GM23338 (cell line): ENCODE data around the gene RIF1. TPM values are rescaled to one million over a fixed set of nuclear protein-coding genes. Genes with fewer than 3 reads are reported as not detected.

Experiments
- ATAC-seq: fragments of 200-7000 bp; cut with Tn5 transposase; 3 replicates; pipeline ENCODE4 v1.9.1; 2020
- DNase-seq: peaks from one replicate; pipeline ENCODE4 v3.0.0-alpha.2; 2015; ENCODE audit warnings: low spot score
- H2AFZ ChIP-seq: fragments of 200-600 bp; sonication (generic); 2 replicates; pipeline ENCODE4 v1.8.0; 2016; ENCODE audit warnings: antibody characterized with exemption, mild to moderate bottlenecking, moderate library complexity
- H3F3A ChIP-seq: fragments of 200-600 bp; sonication (generic); replicated peaks from 2 replicates; pipeline ENCODE4 v1.8.0; 2017; ENCODE audit warnings: antibody characterized with exemption, mixed run types, low read depth
- H3K27ac ChIP-seq: fragments of 200-600 bp; sonication (generic); 2 replicates; pipeline ENCODE4 v1.6.1; 2016; ENCODE audit warnings: low read depth
- H3K27me3 ChIP-seq: fragments of 200-600 bp; sonication (generic); 2 replicates; pipeline ENCODE4 v1.8.0; 2016; ENCODE audit warnings: mild to moderate bottlenecking, mixed run types, moderate library complexity; ENCODE audit not compliant: insufficient read depth
- H3K36me3 ChIP-seq: fragments of 200-600 bp; sonication (generic); 2 replicates; pipeline ENCODE4 v1.8.0; 2016; ENCODE audit warnings: mild to moderate bottlenecking; ENCODE audit not compliant: insufficient read depth
- H3K4me1 ChIP-seq: fragments of 200-600 bp; sonication (generic); 2 replicates; pipeline ENCODE4 v1.8.0; 2016; ENCODE audit warnings: mild to moderate bottlenecking, moderate library complexity; ENCODE audit not compliant: insufficient read depth
- H3K4me2 ChIP-seq: fragments of 200-600 bp; sonication (generic); 2 replicates; pipeline ENCODE4 v1.7.1; 2017; ENCODE audit warnings: mixed run types
- H3K4me3 ChIP-seq: fragments of 200-600 bp; sonication (generic); 2 replicates; pipeline ENCODE4 v1.6.1; 2016; ENCODE audit warnings: mixed run types
- H3K79me2 ChIP-seq: fragments of 200-600 bp; sonication (generic); replicated peaks from 2 replicates; pipeline ENCODE4 v1.8.0; 2017; ENCODE audit warnings: mild to moderate bottlenecking; ENCODE audit not compliant: insufficient read depth
- H3K9me2 ChIP-seq: fragments of 200-600 bp; sonication (generic); 2 replicates; pipeline ENCODE4 v1.8.0; 2017; ENCODE audit not compliant: insufficient read depth
- H4K20me1 ChIP-seq: fragments of 200-600 bp; sonication (generic); replicated peaks from 2 replicates; pipeline ENCODE4 v1.8.0; 2017; ENCODE audit warnings: mild to moderate bottlenecking; ENCODE audit not compliant: insufficient read depth
- H3K27ac Mint-ChIP-seq: 2 replicates; pipeline ENCODE4 v1.8.0; 2020; ENCODE audit warnings: inconsistent platforms, mild to moderate bottlenecking, moderate library complexity, mixed read lengths
- H3K27me3 Mint-ChIP-seq: 3 replicates; pipeline ENCODE4 v1.8.0; 2022; ENCODE audit warnings: low read depth, mild to moderate bottlenecking, moderate library complexity, mixed read lengths, inconsistent platforms; ENCODE audit not compliant: insufficient read depth, poor library complexity
- H3K36me3 Mint-ChIP-seq: 3 replicates; pipeline ENCODE4 v1.8.0; 2021; ENCODE audit warnings: low read depth, mild to moderate bottlenecking, inconsistent platforms, moderate library complexity, mixed read lengths
- H3K4me1 Mint-ChIP-seq: 3 replicates; pipeline ENCODE4 v1.8.0; 2020; ENCODE audit warnings: mild to moderate bottlenecking, inconsistent platforms, mixed read lengths
- H3K4me3 Mint-ChIP-seq: 3 replicates; pipeline ENCODE4 v1.8.0; 2021; ENCODE audit warnings: moderate library complexity, mild to moderate bottlenecking, inconsistent platforms, mixed read lengths
- H3K9me3 Mint-ChIP-seq: 3 replicates; pipeline ENCODE4 v1.8.0; 2020; ENCODE audit warnings: moderate library complexity, mild to moderate bottlenecking, inconsistent platforms, mixed read lengths
- EZH2 ChIP-seq: fragments of 200-600 bp; sonication (generic); IDR thresholded peaks from one replicate; pipeline ENCODE4 v1.8.0; 2017; ENCODE audit warnings: antibody characterized with exemption, mild to moderate bottlenecking, low read depth; ENCODE audit not compliant: unreplicated experiment
- EZH2phosphoT487 ChIP-seq: fragments of 200-600 bp; sonication (generic); IDR thresholded peaks from one replicate; pipeline ENCODE4 v1.8.1; 2018; ENCODE audit warnings: antibody characterized with exemption; ENCODE audit not compliant: unreplicated experiment
- JUNB ChIP-seq: IDR thresholded peaks from one replicate; pipeline ENCODE4 v1.6.1; 2016; ENCODE audit warnings: antibody characterized with exemption; ENCODE audit not compliant: unreplicated experiment
- NANOG ChIP-seq: IDR thresholded peaks from 2 replicates; pipeline ENCODE4 v1.6.1; 2016; ENCODE audit warnings: antibody characterized with exemption, borderline replicate concordance
- POLR2AphosphoS5 ChIP-seq: IDR thresholded peaks from 2 replicates; pipeline ENCODE4 v1.6.1; 2016; ENCODE audit warnings: antibody characterized with exemption, low read depth
- STAT1 ChIP-seq: IDR thresholded peaks from one replicate; pipeline ENCODE4 v1.6.1; 2016; ENCODE audit warnings: antibody characterized with exemption; ENCODE audit not compliant: unreplicated experiment
- ZNF114 ChIP-seq: fragments of 250-450 bp; sonication (Bioruptor Pico); IDR thresholded peaks from 2 replicates; pipeline ENCODE4 v1.5.0; 2020; ENCODE audit warnings: mild to moderate bottlenecking, moderate library complexity
- ZNF331 ChIP-seq: fragments of 250-450 bp; sonication (Bioruptor Pico); IDR thresholded peaks from 2 replicates; pipeline ENCODE4 v1.5.0; 2020; ENCODE audit warnings: low read depth, mild to moderate bottlenecking, moderate library complexity
- polyA plus RNA-seq: library from polyadenylated mRNA; unstranded; fragments of >200 nt; fragmentation: Nextera tagmentation; extraction: Ambion mirVana; gene quantifications from 2 replicates; pipeline ENCODE4 v1.2.1, GENCODE V29; 2016
- total RNA-seq: library from RNA; depleted of rRNA; stranded (reverse); fragments of >200 nt; shearing (Covaris generic); gene quantifications from 2 replicates; pipeline ENCODE4 v1.2.3, GENCODE V29; 2014
- TF ChIP-seq, protein P1 (sequence below), 2 experiments: fragments of 200-600 bp in 1 of 2; sonication (generic) in 1 of 2; conservative IDR thresholded peaks; 2 replicates each; pipeline versions ENCODE4 v1.5.1 to v1.6.1; 2016 to 2017; ENCODE audit warnings: antibody characterized with exemption in 2 of 2, low read depth in 2 of 2, mild to moderate bottlenecking in 2 of 2, moderate library complexity in 1 of 2
- TF ChIP-seq, protein P2 (sequence below): IDR thresholded peaks from 2 replicates; pipeline ENCODE4 v1.6.1; 2016; ENCODE audit warnings: antibody characterized with exemption
- TF ChIP-seq, protein P3 (sequence below): IDR thresholded peaks from one replicate; pipeline ENCODE4 v1.6.1; 2018; ENCODE audit warnings: antibody characterized with exemption; ENCODE audit not compliant: unreplicated experiment
- TF ChIP-seq, protein P4 (sequence below): fragments of 250-450 bp; sonication (Bioruptor Pico); IDR thresholded peaks from 2 replicates; pipeline ENCODE4 v1.5.0; 2020; ENCODE audit warnings: mild to moderate bottlenecking, moderate library complexity

Gene RIF1
- total and polyA plus RNA-seq, 2 experiments from 2014 or later: 68.5 to 134 TPM

DNA sequence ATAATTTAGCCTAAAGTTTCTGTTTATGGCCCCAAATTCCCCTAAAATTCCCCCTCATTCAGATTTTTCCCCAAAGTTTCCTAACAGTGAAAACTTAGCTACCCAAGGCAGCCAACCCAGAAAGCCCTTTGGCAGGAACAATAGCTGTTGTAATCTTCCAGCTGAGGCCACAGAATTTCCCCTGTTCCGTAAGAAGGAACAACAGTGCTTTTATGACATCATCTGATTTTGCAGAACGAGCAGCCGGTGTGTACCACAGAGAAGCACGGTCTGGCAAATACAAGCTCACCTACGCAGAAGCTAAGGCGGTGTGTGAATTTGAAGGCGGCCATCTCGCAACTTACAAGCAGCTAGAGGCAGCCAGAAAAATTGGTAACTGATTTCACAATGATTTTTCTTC lies 46.0 kb upstream of the RIF1 start (continued):
- no peak for TF ChIP-seq STAT1
- TF ChIP-seq NANOG: no peak
- no peak for TF ChIP-seq EZH2phosphoT487
- TF ChIP-seq ZNF114 (CRISPR knock-in tag): no peak
- TF ChIP-seq JUNB: no peak
- no peak for TF ChIP-seq EZH2
- TF ChIP-seq POLR2AphosphoS5: no peak

DNA sequence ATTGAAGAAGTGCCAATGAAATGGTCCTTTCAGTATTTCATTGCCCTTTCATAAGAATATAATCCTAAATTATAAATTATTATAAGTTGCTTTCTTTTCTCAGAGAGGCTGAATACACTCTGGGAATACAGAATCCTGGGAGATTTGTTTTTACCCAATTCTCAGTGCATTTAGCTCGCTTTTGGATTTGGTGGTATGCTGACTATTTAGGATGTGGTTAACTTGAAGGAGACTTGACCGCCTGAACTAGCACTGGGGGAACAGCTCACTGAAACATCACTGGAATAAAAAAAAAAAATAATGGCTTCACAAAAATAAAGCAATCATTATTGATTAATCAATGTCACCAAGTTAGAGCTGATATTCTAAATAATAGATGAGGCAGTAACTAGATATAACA lies 42.1 kb upstream of the RIF1 start:
- H3K27ac ChIP-seq: no peak overlapping the region
- no peaks in the 10 kb centered on the region for H3K79me2 ChIP-seq
- Mint-ChIP-seq H3K27ac (no peak overlapping the region), H3K9me3 (peaks cover 5% of the 10 kb centered on the region; the same call in 1 of the 3 replicates), H3K36me3 (peaks cover 5% of the 10 kb centered on the region; the same call in 2 of the 3 replicates), H3K4me3 (no peak overlapping the region), H3K27me3 (peaks cover 9% of the 10 kb centered on the region), H3K4me1 (no peaks in the 10 kb centered on the region)
- H3K4me2 ChIP-seq: no peak overlapping the region
- no peak for ATAC-seq
- DNase-seq: no peak
- H3K36me3 ChIP-seq: no peaks in the 10 kb centered on the region
- H3K9me2 ChIP-seq: no peaks in the 10 kb centered on the region
- no peak overlapping the region for H2AFZ ChIP-seq
- H3F3A ChIP-seq: no peaks in the 10 kb centered on the region
- H3K27me3 ChIP-seq: no peaks in the 10 kb centered on the region
- H4K20me1 ChIP-seq: no peaks in the 10 kb centered on the region
- no peaks in the 10 kb centered on the region for H3K4me1 ChIP-seq
- H3K4me3 ChIP-seq: no peak overlapping the region
- TF ChIP-seq, protein P1, sequence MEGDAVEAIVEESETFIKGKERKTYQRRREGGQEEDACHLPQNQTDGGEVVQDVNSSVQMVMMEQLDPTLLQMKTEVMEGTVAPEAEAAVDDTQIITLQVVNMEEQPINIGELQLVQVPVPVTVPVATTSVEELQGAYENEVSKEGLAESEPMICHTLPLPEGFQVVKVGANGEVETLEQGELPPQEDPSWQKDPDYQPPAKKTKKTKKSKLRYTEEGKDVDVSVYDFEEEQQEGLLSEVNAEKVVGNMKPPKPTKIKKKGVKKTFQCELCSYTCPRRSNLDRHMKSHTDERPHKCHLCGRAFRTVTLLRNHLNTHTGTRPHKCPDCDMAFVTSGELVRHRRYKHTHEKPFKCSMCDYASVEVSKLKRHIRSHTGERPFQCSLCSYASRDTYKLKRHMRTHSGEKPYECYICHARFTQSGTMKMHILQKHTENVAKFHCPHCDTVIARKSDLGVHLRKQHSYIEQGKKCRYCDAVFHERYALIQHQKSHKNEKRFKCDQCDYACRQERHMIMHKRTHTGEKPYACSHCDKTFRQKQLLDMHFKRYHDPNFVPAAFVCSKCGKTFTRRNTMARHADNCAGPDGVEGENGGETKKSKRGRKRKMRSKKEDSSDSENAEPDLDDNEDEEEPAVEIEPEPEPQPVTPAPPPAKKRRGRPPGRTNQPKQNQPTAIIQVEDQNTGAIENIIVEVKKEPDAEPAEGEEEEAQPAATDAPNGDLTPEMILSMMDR (conservative IDR thresholded peaks at IDR 0.05; ENCODE audit: low read depth in 2 of 2): no peak
- TF ChIP-seq, protein P2, sequence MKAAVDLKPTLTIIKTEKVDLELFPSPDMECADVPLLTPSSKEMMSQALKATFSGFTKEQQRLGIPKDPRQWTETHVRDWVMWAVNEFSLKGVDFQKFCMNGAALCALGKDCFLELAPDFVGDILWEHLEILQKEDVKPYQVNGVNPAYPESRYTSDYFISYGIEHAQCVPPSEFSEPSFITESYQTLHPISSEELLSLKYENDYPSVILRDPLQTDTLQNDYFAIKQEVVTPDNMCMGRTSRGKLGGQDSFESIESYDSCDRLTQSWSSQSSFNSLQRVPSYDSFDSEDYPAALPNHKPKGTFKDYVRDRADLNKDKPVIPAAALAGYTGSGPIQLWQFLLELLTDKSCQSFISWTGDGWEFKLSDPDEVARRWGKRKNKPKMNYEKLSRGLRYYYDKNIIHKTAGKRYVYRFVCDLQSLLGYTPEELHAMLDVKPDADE: no peak
- TF ChIP-seq ZNF331 (CRISPR knock-in tag): no peak
- no peak for TF ChIP-seq ZNF114 (CRISPR knock-in tag)
- TF ChIP-seq, protein P3, sequence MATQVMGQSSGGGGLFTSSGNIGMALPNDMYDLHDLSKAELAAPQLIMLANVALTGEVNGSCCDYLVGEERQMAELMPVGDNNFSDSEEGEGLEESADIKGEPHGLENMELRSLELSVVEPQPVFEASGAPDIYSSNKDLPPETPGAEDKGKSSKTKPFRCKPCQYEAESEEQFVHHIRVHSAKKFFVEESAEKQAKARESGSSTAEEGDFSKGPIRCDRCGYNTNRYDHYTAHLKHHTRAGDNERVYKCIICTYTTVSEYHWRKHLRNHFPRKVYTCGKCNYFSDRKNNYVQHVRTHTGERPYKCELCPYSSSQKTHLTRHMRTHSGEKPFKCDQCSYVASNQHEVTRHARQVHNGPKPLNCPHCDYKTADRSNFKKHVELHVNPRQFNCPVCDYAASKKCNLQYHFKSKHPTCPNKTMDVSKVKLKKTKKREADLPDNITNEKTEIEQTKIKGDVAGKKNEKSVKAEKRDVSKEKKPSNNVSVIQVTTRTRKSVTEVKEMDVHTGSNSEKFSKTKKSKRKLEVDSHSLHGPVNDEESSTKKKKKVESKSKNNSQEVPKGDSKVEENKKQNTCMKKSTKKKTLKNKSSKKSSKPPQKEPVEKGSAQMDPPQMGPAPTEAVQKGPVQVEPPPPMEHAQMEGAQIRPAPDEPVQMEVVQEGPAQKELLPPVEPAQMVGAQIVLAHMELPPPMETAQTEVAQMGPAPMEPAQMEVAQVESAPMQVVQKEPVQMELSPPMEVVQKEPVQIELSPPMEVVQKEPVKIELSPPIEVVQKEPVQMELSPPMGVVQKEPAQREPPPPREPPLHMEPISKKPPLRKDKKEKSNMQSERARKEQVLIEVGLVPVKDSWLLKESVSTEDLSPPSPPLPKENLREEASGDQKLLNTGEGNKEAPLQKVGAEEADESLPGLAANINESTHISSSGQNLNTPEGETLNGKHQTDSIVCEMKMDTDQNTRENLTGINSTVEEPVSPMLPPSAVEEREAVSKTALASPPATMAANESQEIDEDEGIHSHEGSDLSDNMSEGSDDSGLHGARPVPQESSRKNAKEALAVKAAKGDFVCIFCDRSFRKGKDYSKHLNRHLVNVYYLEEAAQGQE: no peak
- TF ChIP-seq STAT1: no peak
- TF ChIP-seq JUNB: no peak
- TF ChIP-seq NANOG: no peak
- TF ChIP-seq EZH2: no peak
- TF ChIP-seq POLR2AphosphoS5: no peak
- no peak for TF ChIP-seq EZH2phosphoT487
- TF ChIP-seq, protein P4, sequence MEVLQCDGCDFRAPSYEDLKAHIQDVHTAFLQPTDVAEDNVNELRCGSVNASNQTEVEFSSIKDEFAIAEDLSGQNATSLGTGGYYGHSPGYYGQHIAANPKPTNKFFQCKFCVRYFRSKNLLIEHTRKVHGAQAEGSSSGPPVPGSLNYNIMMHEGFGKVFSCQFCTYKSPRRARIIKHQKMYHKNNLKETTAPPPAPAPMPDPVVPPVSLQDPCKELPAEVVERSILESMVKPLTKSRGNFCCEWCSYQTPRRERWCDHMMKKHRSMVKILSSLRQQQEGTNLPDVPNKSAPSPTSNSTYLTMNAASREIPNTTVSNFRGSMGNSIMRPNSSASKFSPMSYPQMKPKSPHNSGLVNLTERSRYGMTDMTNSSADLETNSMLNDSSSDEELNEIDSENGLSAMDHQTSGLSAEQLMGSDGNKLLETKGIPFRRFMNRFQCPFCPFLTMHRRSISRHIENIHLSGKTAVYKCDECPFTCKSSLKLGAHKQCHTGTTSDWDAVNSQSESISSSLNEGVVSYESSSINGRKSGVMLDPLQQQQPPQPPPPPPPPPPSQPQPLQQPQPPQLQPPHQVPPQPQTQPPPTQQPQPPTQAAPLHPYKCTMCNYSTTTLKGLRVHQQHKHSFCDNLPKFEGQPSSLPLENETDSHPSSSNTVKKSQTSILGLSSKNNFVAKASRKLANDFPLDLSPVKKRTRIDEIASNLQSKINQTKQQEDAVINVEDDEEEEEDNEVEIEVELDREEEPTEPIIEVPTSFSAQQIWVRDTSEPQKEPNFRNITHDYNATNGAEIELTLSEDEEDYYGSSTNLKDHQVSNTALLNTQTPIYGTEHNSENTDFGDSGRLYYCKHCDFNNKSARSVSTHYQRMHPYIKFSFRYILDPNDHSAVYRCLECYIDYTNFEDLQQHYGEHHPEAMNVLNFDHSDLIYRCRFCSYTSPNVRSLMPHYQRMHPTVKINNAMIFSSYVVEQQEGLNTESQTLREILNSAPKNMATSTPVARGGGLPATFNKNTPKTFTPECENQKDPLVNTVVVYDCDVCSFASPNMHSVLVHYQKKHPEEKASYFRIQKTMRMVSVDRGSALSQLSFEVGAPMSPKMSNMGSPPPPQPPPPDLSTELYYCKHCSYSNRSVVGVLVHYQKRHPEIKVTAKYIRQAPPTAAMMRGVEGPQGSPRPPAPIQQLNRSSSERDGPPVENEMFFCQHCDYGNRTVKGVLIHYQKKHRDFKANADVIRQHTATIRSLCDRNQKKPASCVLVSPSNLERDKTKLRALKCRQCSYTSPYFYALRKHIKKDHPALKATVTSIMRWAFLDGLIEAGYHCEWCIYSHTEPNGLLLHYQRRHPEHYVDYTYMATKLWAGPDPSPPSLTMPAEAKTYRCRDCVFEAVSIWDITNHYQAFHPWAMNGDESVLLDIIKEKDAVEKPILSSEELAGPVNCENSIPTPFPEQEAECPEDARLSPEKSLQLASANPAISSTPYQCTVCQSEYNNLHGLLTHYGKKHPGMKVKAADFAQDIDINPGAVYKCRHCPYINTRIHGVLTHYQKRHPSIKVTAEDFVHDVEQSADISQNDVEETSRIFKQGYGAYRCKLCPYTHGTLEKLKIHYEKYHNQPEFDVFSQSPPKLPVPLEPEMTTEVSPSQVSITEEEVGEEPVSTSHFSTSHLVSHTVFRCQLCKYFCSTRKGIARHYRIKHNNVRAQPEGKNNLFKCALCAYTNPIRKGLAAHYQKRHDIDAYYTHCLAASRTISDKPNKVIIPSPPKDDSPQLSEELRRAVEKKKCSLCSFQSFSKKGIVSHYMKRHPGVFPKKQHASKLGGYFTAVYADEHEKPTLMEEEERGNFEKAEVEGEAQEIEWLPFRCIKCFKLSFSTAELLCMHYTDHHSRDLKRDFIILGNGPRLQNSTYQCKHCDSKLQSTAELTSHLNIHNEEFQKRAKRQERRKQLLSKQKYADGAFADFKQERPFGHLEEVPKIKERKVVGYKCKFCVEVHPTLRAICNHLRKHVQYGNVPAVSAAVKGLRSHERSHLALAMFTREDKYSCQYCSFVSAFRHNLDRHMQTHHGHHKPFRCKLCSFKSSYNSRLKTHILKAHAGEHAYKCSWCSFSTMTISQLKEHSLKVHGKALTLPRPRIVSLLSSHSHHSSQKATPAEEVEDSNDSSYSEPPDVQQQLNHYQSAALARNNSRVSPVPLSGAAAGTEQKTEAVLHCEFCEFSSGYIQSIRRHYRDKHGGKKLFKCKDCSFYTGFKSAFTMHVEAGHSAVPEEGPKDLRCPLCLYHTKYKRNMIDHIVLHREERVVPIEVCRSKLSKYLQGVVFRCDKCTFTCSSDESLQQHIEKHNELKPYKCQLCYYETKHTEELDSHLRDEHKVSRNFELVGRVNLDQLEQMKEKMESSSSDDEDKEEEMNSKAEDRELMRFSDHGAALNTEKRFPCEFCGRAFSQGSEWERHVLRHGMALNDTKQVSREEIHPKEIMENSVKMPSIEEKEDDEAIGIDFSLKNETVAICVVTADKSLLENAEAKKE (CRISPR knock-in tag): no peak
